H9 (cell line): ENCODE measurements around the gene OS9. TPM values are rescaled to one million over a fixed set of nuclear protein-coding genes. Genes with fewer than 3 reads are reported as not detected.

ENCODE experiments used
- DNase-seq: peaks from one replicate; pipeline ENCODE4 v3.0.0-alpha.2; 2017
- H2AFZ ChIP-seq: one replicate; pipeline ENCODE4 v1.6.1; 2013; ENCODE audit warnings: mild to moderate bottlenecking, low read length, control low read depth, moderate library complexity
- H2AK5ac ChIP-seq: 2 replicates; pipeline ENCODE4 v1.6.1; 2013; ENCODE audit warnings: low read length, control low read depth, mixed read lengths; ENCODE audit not compliant: insufficient read length
- H2BK120ac ChIP-seq: one replicate; pipeline ENCODE4 v1.6.1; 2013; ENCODE audit warnings: low read depth, mild to moderate bottlenecking, low read length, control low read depth, inconsistent platforms; ENCODE audit not compliant: poor library complexity, severe bottlenecking
- H2BK12ac ChIP-seq: 2 replicates; pipeline ENCODE4 v1.6.1; 2013; ENCODE audit warnings: low read length, control low read depth, mixed read lengths, low read depth; ENCODE audit not compliant: insufficient read length
- H2BK15ac ChIP-seq: 2 replicates; pipeline ENCODE4 v1.6.1; 2013; ENCODE audit warnings: low read depth, low read length, control low read depth
- H2BK20ac ChIP-seq: one replicate; pipeline ENCODE4 v1.6.1; 2013; ENCODE audit warnings: low read depth, mild to moderate bottlenecking, low read length, control low read depth, inconsistent platforms; ENCODE audit not compliant: poor library complexity, severe bottlenecking
- H2BK5ac ChIP-seq: 2 replicates; pipeline ENCODE4 v1.6.1; 2013; ENCODE audit warnings: low read length, control low read depth, mixed read lengths; ENCODE audit not compliant: insufficient read length
- H3K14ac ChIP-seq: 2 replicates; pipeline ENCODE4 v1.6.1; 2013; ENCODE audit warnings: low read length, control low read depth; ENCODE audit not compliant: insufficient read depth
- H3K18ac ChIP-seq: 2 replicates; pipeline ENCODE4 v1.6.1; 2013; ENCODE audit warnings: low read depth, mild to moderate bottlenecking, mixed read lengths, low read length, control low read depth; ENCODE audit not compliant: insufficient read length
- H3K23ac ChIP-seq: 2 replicates; pipeline ENCODE4 v1.6.1; 2013; ENCODE audit warnings: low read length, control low read depth, mixed read lengths, low read depth; ENCODE audit not compliant: insufficient read length
- H3K23me2 ChIP-seq: 2 replicates; pipeline ENCODE4 v1.6.1; 2013; ENCODE audit warnings: low read depth, mild to moderate bottlenecking, mixed read lengths, low read length, control low read depth; ENCODE audit not compliant: insufficient read length, poor library complexity, severe bottlenecking
- H3K27ac ChIP-seq: 2 replicates; pipeline ENCODE4 v1.5.1; 2013; ENCODE audit warnings: low read length, control low read depth, mixed read lengths, low read depth; ENCODE audit not compliant: insufficient read length
- H3K27me3 ChIP-seq: 2 replicates; pipeline ENCODE4 v1.6.1; 2013; ENCODE audit warnings: low read length, control low read depth, inconsistent platforms; ENCODE audit not compliant: insufficient read depth
- H3K4ac ChIP-seq: 2 replicates; pipeline ENCODE4 v1.6.1; 2013; ENCODE audit warnings: low read depth, mild to moderate bottlenecking, control low read depth, inconsistent platforms, low read length, moderate library complexity
- H3K4me1 ChIP-seq: 2 replicates; pipeline ENCODE4 v1.6.1; 2013; ENCODE audit warnings: low read length, control low read depth, inconsistent platforms; ENCODE audit not compliant: insufficient read depth
- H3K4me2 ChIP-seq: 2 replicates; pipeline ENCODE4 v1.6.1; 2013; ENCODE audit warnings: low read length, control low read depth, mixed read lengths; ENCODE audit not compliant: insufficient read length, insufficient read depth
- H3K56ac ChIP-seq: 2 replicates; pipeline ENCODE4 v1.6.1; 2013; ENCODE audit warnings: low read depth, mild to moderate bottlenecking, mixed read lengths, low read length, control low read depth; ENCODE audit not compliant: insufficient read length
- H3K79me1 ChIP-seq: 2 replicates; pipeline ENCODE4 v1.6.1; 2013; ENCODE audit warnings: low read depth, mild to moderate bottlenecking, moderate library complexity, low read length, control low read depth, inconsistent platforms; ENCODE audit not compliant: insufficient read depth, poor library complexity, severe bottlenecking
- H3K79me2 ChIP-seq: 2 replicates; pipeline ENCODE4 v1.6.1; 2013; ENCODE audit warnings: low read length, control low read depth, inconsistent platforms; ENCODE audit not compliant: insufficient read depth
- H3K9ac ChIP-seq: 2 replicates; pipeline ENCODE4 v1.6.1; 2013; ENCODE audit warnings: low read length, control low read depth, mixed read lengths; ENCODE audit not compliant: insufficient read length; ENCODE audit errors: extremely low read depth
- H3K9me3 ChIP-seq: one replicate; pipeline ENCODE4 v1.6.1; 2013; ENCODE audit warnings: low read depth, low read length, inconsistent platforms; ENCODE audit not compliant: control insufficient read depth
- H3T11ph ChIP-seq: one replicate; pipeline ENCODE4 v1.6.1; 2013; ENCODE audit warnings: mild to moderate bottlenecking, low read length, control low read depth, inconsistent platforms
- H4K20me1 ChIP-seq: one replicate; pipeline ENCODE4 v1.6.1; 2013; ENCODE audit not compliant: control insufficient read depth, insufficient read length, insufficient read depth
- H4K5ac ChIP-seq: 2 replicates; pipeline ENCODE4 v1.6.1; 2013; ENCODE audit warnings: low read depth, mild to moderate bottlenecking, mixed read lengths, low read length, control low read depth; ENCODE audit not compliant: insufficient read length
- H4K8ac ChIP-seq: replicated peaks from 2 replicates; pipeline ENCODE4 v1.6.1; 2013; ENCODE audit warnings: low read length, control low read depth, mixed read lengths, low read depth; ENCODE audit not compliant: insufficient read length
- H4K91ac ChIP-seq: 2 replicates; pipeline ENCODE4 v1.6.1; 2013; ENCODE audit warnings: low read depth, mild to moderate bottlenecking, moderate library complexity, mixed read lengths, low read length, control low read depth; ENCODE audit not compliant: insufficient read length
- H3K27ac Mint-ChIP-seq, 3 experiments: 2 replicates in 2 of 3; 3 replicates in 1 of 3; pipeline ENCODE4 v1.8.0; 2020 to 2021; ENCODE audit warnings: mixed read lengths in 3 of 3, mild to moderate bottlenecking in 1 of 3, moderate library complexity in 1 of 3
- H3K27me3 Mint-ChIP-seq: 2 replicates; pipeline ENCODE4 v1.8.0; 2021; ENCODE audit warnings: low read depth, mild to moderate bottlenecking, moderate library complexity, mixed read lengths
- H3K36me3 Mint-ChIP-seq, 3 experiments: 2 replicates in 2 of 3; 3 replicates in 1 of 3; pipeline ENCODE4 v1.8.0; 2020 to 2021; ENCODE audit warnings: low read depth in 3 of 3, mixed read lengths in 3 of 3; ENCODE audit not compliant: insufficient read depth in 1 of 3
- H3K4me1 Mint-ChIP-seq, 2 experiments: 2 replicates each; pipeline ENCODE4 v1.8.0; 2020; ENCODE audit warnings: mixed read lengths in 2 of 2
- H3K4me3 Mint-ChIP-seq, 2 experiments: 2 replicates in 1 of 2; 3 replicates in 1 of 2; pipeline ENCODE4 v1.8.0; 2020 to 2021; ENCODE audit warnings: mild to moderate bottlenecking in 2 of 2, mixed read lengths in 2 of 2, moderate library complexity in 1 of 2
- H3K9me3 Mint-ChIP-seq, 2 experiments: 2 replicates in 1 of 2; 3 replicates in 1 of 2; pipeline ENCODE4 v1.8.0; 2020; ENCODE audit warnings: mild to moderate bottlenecking in 2 of 2, mixed read lengths in 2 of 2, moderate library complexity in 1 of 2
- WGBS: extraction: QIAGEN DNeasy Blood & Tissue Kit; methylation state at CpG from one replicate; pipeline ENCODE4 v1.1.7; 2013; ENCODE audit warnings: missing lambda C conversion rate, low lambda C conversion rate, mixed read lengths; ENCODE audit not compliant: insufficient read length; ENCODE audit errors: extremely low coverage; 5-methylcytosine and 5-hydroxymethylcytosine counted together
- total RNA-seq: library from RNA; stranded (reverse); gene quantifications from 2 replicates; pipeline ENCODE4 v1.2.1, GENCODE V29; 2021
- TF ChIP-seq, protein P1 (sequence below): fragments of 200-600 bp; sonication (generic); conservative IDR thresholded peaks from 3 replicates; pipeline ENCODE4 v1.8.0; 2021; ENCODE audit warnings: antibody characterized with exemption, mild to moderate bottlenecking

The OS9 gene
- total RNA-seq, 1 experiment from 2014 or later: 112 TPM

DNA sequence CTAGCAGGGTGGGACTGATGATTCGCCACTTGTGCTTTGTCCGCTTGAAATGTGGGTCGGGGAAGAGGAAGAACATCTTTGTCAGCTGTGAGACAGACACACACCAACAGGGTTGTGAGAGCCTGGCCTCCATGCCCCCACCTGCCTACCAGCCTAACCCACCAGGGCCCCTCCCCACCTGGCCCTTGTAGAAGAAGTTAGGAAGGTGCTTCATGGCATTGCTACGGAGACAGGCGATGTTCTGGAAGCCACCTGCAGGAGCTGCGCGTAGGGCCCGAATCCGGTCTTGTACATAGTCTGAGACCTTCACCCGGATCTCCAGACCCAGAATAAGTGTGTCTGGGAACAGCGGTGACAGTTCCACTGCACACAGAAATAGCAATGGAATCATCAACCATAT, 75.7 kb downstream of the OS9 start:
- Histone ChIP-seq H3T11ph (no peak overlapping the region), H2BK15ac (no peak overlapping the region), H3K27me3 (peaks cover 21% of the 10 kb centered on the region; the same call in 1 of the 2 replicates), H3K4me1 (peaks cover 3% of the 10 kb centered on the region; the same call in 1 of the 2 replicates), H3K56ac (no peak overlapping the region), H3K27ac (no peak overlapping the region), H3K9ac (no peak overlapping the region), H3K79me2 (no peaks in the 10 kb centered on the region), H4K8ac (no peak overlapping the region), H3K23ac (no peak overlapping the region), H3K79me1 (no peaks in the 10 kb centered on the region), H2BK12ac (no peak overlapping the region), H3K4ac (no peak overlapping the region), H4K20me1 (no peaks in the 10 kb centered on the region), H3K23me2 (peaks cover 33% of the 10 kb centered on the region), H3K4me2 (no peak overlapping the region), H3K9me3 (no peaks in the 10 kb centered on the region), H4K5ac (no peak overlapping the region), H2BK120ac (no peak overlapping the region), H2BK5ac (no peak overlapping the region), H3K18ac (no peak overlapping the region), H2AFZ (no peak overlapping the region), H2BK20ac (no peak overlapping the region), H3K14ac (no peak overlapping the region), H4K91ac (no peak overlapping the region), H2AK5ac (no peak overlapping the region)
- WGBS: no CpG with 5 or more reads among the region's 11 CpGs
- TF ChIP-seq, protein P1, sequence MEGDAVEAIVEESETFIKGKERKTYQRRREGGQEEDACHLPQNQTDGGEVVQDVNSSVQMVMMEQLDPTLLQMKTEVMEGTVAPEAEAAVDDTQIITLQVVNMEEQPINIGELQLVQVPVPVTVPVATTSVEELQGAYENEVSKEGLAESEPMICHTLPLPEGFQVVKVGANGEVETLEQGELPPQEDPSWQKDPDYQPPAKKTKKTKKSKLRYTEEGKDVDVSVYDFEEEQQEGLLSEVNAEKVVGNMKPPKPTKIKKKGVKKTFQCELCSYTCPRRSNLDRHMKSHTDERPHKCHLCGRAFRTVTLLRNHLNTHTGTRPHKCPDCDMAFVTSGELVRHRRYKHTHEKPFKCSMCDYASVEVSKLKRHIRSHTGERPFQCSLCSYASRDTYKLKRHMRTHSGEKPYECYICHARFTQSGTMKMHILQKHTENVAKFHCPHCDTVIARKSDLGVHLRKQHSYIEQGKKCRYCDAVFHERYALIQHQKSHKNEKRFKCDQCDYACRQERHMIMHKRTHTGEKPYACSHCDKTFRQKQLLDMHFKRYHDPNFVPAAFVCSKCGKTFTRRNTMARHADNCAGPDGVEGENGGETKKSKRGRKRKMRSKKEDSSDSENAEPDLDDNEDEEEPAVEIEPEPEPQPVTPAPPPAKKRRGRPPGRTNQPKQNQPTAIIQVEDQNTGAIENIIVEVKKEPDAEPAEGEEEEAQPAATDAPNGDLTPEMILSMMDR: no peak
- H3K9me3 Mint-ChIP-seq: no peaks in the 10 kb centered on the region
- peaks cover 22 to 37% of the 10 kb centered on the region in 2 experiments for H3K4me1 Mint-ChIP-seq
- peaks cover 31% of the 10 kb centered on the region for H3K27me3 Mint-ChIP-seq
- H3K4me3 Mint-ChIP-seq: peak overlapping the region; percentile 3 to 21; a peak in 1 of 5 replicates
- no peak for DNase-seq
- no peak overlapping the region for H3K27ac Mint-ChIP-seq
- peaks cover 20 to 39% (median 31%) of the 10 kb centered on the region in 3 experiments for H3K36me3 Mint-ChIP-seq
